Stimulated activated naive CD8-positive, alpha-beta T cell treated with anti-CD3 and anti-CD28 coated beads, Interleukin-15, Interleukin-2, amounts not matched to agents 100 ng/mL and 50 ng/mL, for 24 hours (primary cell): ENCODE data around the gene CACNA2D3.

Source experiments
- H3K27ac Mint-ChIP-seq: one replicate; pipeline ENCODE4 v1.8.0; 2021; ENCODE audit warnings: mild to moderate bottlenecking, mixed read lengths
- H3K27me3 Mint-ChIP-seq: one replicate; pipeline ENCODE4 v1.8.0; 2021; ENCODE audit warnings: mixed read lengths
- H3K36me3 Mint-ChIP-seq: one replicate; pipeline ENCODE4 v1.8.0; 2021; ENCODE audit warnings: low read depth, mixed read lengths
- H3K4me1 Mint-ChIP-seq: one replicate; pipeline ENCODE4 v1.8.0; 2021; ENCODE audit warnings: low read depth, mixed read lengths
- H3K4me3 Mint-ChIP-seq: one replicate; pipeline ENCODE4 v1.8.0; 2021; ENCODE audit warnings: mild to moderate bottlenecking, mixed read lengths
- H3K9me3 Mint-ChIP-seq: one replicate; pipeline ENCODE4 v1.8.0; 2021; ENCODE audit warnings: mixed read lengths

Gene CACNA2D3

DNA sequence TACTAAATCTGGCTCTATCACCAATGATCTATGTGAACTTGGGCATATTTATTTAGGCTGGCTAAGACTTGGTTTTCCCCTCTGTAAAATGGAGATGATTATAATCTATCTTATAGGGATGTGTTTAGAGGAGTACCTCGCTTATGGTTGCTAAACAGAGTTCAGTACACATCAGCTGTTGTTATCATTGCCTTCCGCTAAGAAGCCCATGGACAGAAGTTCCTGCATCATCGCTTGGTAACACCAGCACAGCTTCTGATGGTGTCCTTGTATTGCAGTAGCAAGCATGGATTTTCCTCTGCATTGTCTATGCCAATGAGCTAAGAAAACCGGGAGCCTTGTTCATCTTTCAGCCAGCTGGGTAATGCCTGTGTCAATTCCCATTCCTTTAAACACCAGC, 878.6 kb downstream of the CACNA2D3 start:
- no peak overlapping the region for H3K4me3 Mint-ChIP-seq
- H3K36me3 Mint-ChIP-seq = no peaks in the 10 kb centered on the region
- no peak overlapping the region for H3K27ac Mint-ChIP-seq
- H3K27me3 Mint-ChIP-seq = peaks cover 8% of the 10 kb centered on the region
- no peaks in the 10 kb centered on the region for H3K4me1 Mint-ChIP-seq
- H3K9me3 Mint-ChIP-seq = peaks cover 6% of the 10 kb centered on the region

GRCh38 chr3:55002416-55002930, 880.1 kb downstream of the CACNA2D3 start:
- Mint-ChIP-seq H3K9me3 (peaks cover 6% of the 10 kb centered on the region), H3K4me3 (no peak overlapping the region), H3K27me3 (peaks cover 13% of the 10 kb centered on the region), H3K4me1 (no peaks in the 10 kb centered on the region), H3K36me3 (no peaks in the 10 kb centered on the region), H3K27ac (no peak overlapping the region)

DNA sequence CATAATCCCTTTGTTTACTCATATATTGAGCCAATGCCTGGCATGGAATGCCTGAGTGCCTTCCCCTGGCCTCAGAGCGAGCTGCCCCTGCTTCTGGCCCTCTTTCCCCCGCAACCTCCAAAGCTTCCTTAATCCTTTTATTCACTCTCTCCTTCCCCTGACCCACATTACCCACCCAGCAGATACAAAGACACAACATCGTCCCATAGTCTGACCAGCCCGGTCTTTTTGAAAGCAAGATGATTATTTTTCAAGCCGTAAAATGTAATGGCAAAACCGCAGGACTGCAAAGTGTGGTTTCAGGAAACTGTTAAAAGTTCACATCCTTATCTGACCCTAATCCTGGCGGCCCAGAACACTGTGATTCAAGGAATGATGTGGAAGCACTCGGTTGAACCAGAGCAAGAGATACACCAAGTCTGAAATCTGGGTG, 883.9 kb downstream of the CACNA2D3 start:
- Mint-ChIP-seq H3K4me1 (no peaks in the 10 kb centered on the region), H3K9me3 (peaks cover 6% of the 10 kb centered on the region), H3K4me3 (no peak overlapping the region), H3K27ac (no peak overlapping the region), H3K36me3 (no peaks in the 10 kb centered on the region), H3K27me3 (peaks cover 13% of the 10 kb centered on the region)

- no peak overlapping the region for H3K4me3 Mint-ChIP-seq
- H3K27ac Mint-ChIP-seq = no peak overlapping the region
- peaks cover 13% of the 10 kb centered on the region for H3K27me3 Mint-ChIP-seq
- H3K9me3 Mint-ChIP-seq = peaks cover 6% of the 10 kb centered on the region
- H3K4me1 Mint-ChIP-seq = no peaks in the 10 kb centered on the region
- H3K36me3 Mint-ChIP-seq = no peaks in the 10 kb centered on the region
These were observed 885.6 kb downstream of the CACNA2D3 start for GRCh38 chr3:55007971-55008370.

GRCh38 chr3:55009372-55009771, 887.0 kb downstream of the CACNA2D3 start:
- Mint-ChIP-seq H3K27me3 (peaks cover 6% of the 10 kb centered on the region), H3K9me3 (no peaks in the 10 kb centered on the region), H3K4me3 (no peak overlapping the region), H3K27ac (no peak overlapping the region), H3K36me3 (no peaks in the 10 kb centered on the region), H3K4me1 (no peaks in the 10 kb centered on the region)

DNA sequence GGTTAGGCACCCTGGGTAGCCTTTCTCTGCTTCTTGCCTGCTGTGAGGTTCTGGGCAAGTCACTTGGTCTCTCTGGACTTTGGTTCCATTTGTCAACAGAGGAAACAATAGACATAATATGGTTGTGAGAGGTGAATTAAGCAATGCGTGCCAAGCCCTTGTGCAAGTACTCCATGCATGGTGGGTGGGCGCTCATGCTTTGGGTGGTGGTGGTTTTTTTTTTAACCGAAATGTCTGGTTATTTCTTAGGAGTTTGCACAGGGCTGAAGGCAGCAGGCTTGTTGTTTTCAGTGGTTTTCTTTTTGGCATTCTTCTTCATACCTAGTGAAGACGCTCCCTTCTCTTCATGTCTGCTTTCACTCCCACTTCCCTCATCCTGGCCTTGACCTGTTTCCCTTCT, 889.7 kb downstream of the CACNA2D3 start:
- Mint-ChIP-seq H3K4me3 (no peak overlapping the region), H3K9me3 (no peaks in the 10 kb centered on the region), H3K36me3 (no peaks in the 10 kb centered on the region), H3K27me3 (no peaks in the 10 kb centered on the region), H3K27ac (no peak overlapping the region), H3K4me1 (no peaks in the 10 kb centered on the region)

- no peaks in the 10 kb centered on the region for H3K36me3 Mint-ChIP-seq
- H3K4me3 Mint-ChIP-seq = no peak overlapping the region
- H3K27me3 Mint-ChIP-seq = no peaks in the 10 kb centered on the region
- no peaks in the 10 kb centered on the region for H3K9me3 Mint-ChIP-seq
- H3K27ac Mint-ChIP-seq = no peak overlapping the region
- no peaks in the 10 kb centered on the region for H3K4me1 Mint-ChIP-seq
These were observed 891.0 kb downstream of the CACNA2D3 start for GRCh38 chr3:55013145-55013925.

DNA sequence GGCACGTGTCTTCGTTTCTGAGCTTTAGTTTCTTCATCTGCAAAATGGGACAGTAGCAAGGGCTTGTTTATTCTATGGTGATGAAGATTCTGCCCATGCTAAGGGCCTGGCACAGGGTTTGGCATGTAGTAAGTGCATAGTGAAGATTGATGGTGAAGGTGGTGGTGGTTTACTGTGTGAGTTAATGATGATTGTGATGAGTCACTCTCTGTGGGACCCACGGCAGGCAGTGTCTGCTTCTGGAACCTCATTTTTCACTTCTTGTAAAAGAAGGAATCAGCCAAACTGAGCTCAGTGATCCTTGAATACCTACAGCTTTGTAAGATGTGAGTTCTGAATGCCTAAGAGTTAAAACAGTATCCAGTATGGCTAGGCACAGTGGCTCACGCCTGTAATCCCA, 891.7 kb downstream of the CACNA2D3 start:
- H3K27me3 Mint-ChIP-seq = no peaks in the 10 kb centered on the region
- no peak overlapping the region for H3K4me3 Mint-ChIP-seq
- no peak overlapping the region for H3K27ac Mint-ChIP-seq

DNA sequence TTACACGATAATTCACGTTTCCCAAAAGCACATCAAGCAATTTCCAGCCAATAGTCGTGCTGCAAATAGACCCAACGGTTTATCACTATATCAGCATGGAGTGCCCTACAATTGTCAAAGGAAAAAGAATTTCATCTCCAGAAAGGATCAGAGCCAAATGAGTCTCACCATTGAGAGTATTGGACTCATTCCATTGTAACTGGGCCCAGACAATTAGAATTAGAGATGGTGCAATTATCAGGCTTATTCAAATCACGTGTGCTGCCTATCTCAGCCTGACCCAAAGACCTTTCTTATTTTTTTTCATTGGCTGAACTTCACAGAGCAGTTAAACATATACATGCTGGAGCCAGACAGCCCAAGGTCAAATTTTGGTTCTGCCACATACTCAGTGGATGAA, 892.6 kb downstream of the CACNA2D3 start:
- Mint-ChIP-seq H3K4me1 (no peaks in the 10 kb centered on the region), H3K4me3 (no peak overlapping the region), H3K36me3 (no peaks in the 10 kb centered on the region)

More for the DNA sequence above, 891.7 kb downstream of the CACNA2D3 start:
- no peaks in the 10 kb centered on the region for H3K9me3 Mint-ChIP-seq
- H3K4me1 Mint-ChIP-seq = no peaks in the 10 kb centered on the region
- H3K36me3 Mint-ChIP-seq = no peaks in the 10 kb centered on the region

DNA sequence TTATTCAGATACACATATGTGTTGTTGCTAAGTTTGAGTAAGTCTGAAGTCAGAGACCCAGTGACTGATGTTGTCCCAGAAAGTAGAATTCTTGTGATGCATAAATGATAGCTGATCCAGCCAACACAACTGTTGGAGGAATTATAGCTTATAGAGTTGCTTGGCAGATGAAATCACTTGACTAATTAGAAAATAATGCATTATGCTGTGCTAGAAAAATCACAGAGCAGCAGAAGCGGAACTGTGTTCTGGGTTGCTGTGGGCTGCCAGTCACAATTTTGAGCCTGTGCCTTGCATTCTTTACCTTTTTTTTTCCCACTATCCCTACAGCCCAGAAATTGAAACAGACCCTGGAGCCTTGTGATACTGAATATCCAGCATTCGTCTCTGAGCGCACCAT, 895.5 kb downstream of the CACNA2D3 start:
- no peaks in the 10 kb centered on the region for H3K9me3 Mint-ChIP-seq
- H3K27ac Mint-ChIP-seq = no peak overlapping the region
- no peaks in the 10 kb centered on the region for H3K36me3 Mint-ChIP-seq
- H3K4me3 Mint-ChIP-seq = no peak overlapping the region
- no peaks in the 10 kb centered on the region for H3K4me1 Mint-ChIP-seq
- no peaks in the 10 kb centered on the region for H3K27me3 Mint-ChIP-seq

More for the DNA sequence above, 892.6 kb downstream of the CACNA2D3 start:
- H3K27ac Mint-ChIP-seq = no peak overlapping the region
- H3K9me3 Mint-ChIP-seq = no peaks in the 10 kb centered on the region
- no peaks in the 10 kb centered on the region for H3K27me3 Mint-ChIP-seq

GRCh38 chr3:55030938-55031337, 908.6 kb downstream of the CACNA2D3 start:
- H3K36me3 Mint-ChIP-seq = no peaks in the 10 kb centered on the region
- H3K4me1 Mint-ChIP-seq = no peaks in the 10 kb centered on the region
- no peak overlapping the region for H3K27ac Mint-ChIP-seq
- peaks cover 13% of the 10 kb centered on the region for H3K9me3 Mint-ChIP-seq
- no peaks in the 10 kb centered on the region for H3K27me3 Mint-ChIP-seq
- no peak overlapping the region for H3K4me3 Mint-ChIP-seq

- no peaks in the 10 kb centered on the region for H3K27me3 Mint-ChIP-seq
- H3K27ac Mint-ChIP-seq = no peak overlapping the region
- no peaks in the 10 kb centered on the region for H3K4me1 Mint-ChIP-seq
- no peaks in the 10 kb centered on the region for H3K36me3 Mint-ChIP-seq
- H3K4me3 Mint-ChIP-seq = no peak overlapping the region
- H3K9me3 Mint-ChIP-seq = peaks cover 3% of the 10 kb centered on the region
These were observed 914.7 kb downstream of the CACNA2D3 start for GRCh38 chr3:55036883-55037577.

- Mint-ChIP-seq H3K4me1 (no peaks in the 10 kb centered on the region), H3K9me3 (peaks cover 4% of the 10 kb centered on the region), H3K27ac (no peak overlapping the region), H3K27me3 (no peaks in the 10 kb centered on the region), H3K36me3 (no peaks in the 10 kb centered on the region), H3K4me3 (no peak overlapping the region)
These were observed 920.2 kb downstream of the CACNA2D3 start for GRCh38 chr3:55042591-55042990.

DNA sequence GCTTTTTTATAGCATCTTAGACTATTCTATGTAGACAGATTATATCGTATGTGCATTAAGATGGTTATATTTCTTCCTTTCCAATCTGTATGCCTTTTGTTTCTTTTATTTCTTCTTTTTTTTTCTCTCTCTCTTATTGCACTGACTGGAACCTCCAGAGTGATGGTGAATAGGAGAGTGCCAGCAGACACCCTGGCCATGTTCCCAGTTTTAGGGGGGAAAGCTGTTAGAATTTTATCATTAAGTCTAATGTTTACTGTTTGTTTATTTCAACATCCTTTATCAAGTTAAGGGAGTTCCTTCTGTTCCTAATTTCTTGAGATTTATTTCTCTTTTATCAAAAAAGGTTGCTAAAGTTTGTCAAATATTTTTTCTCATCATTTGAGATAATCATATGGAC, 922.1 kb downstream of the CACNA2D3 start:
- no peaks in the 10 kb centered on the region for H3K4me1 Mint-ChIP-seq
- H3K9me3 Mint-ChIP-seq = peaks cover 4% of the 10 kb centered on the region
- no peaks in the 10 kb centered on the region for H3K27me3 Mint-ChIP-seq
- no peaks in the 10 kb centered on the region for H3K36me3 Mint-ChIP-seq
- H3K27ac Mint-ChIP-seq = no peak overlapping the region
- no peak overlapping the region for H3K4me3 Mint-ChIP-seq

DNA sequence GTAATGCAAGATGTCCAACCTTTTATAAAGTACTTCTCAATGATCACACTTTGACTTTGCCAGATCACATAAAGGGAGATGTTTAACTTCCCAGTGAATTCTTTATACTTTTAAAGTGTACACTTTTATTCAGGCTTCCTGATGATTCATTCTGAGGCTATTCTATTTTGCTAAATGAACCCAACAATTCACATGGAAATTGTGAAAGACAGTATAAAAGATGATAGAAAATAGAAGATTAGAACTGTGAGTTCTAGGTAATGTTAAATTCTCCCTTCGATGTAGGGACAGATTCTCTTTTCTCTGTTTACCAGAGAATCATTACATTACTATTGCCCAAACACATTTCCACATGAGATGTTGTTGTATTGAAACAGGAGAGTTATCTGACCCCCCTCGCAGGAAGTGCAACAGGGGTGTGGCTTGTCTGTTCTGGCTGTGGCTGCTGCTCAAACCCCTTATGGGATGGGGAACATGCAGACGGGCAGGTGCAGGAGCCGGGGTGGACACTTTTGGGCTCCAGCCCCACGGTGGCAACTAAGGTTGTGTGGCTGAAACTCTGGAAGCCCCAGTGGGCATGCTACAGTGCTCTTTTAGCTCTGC, 936.8 kb downstream of the CACNA2D3 start:
- no peaks in the 10 kb centered on the region for H3K4me1 Mint-ChIP-seq
- no peak overlapping the region for H3K27ac Mint-ChIP-seq
- no peak overlapping the region for H3K4me3 Mint-ChIP-seq
- no peaks in the 10 kb centered on the region for H3K36me3 Mint-ChIP-seq
- peaks cover 21% of the 10 kb centered on the region for H3K9me3 Mint-ChIP-seq
- H3K27me3 Mint-ChIP-seq = no peaks in the 10 kb centered on the region
